A549 treated with GW870086 at 1 μM for 4 hours (cell line): ENCODE measurements around the gene FBXO34. TPM values are rescaled to one million over a fixed set of nuclear protein-coding genes. Genes with fewer than 3 reads are reported as not detected.

Experiments
- total RNA-seq: library from RNA; stranded (reverse); fragments of 200-300 nt; extraction: Qiagen RNA extraction; gene quantifications from 5 replicates; pipeline ENCODE4 v1.2.3, GENCODE V29; 2022; ENCODE audit warnings: low read depth

FBXO34 gene, protein sequence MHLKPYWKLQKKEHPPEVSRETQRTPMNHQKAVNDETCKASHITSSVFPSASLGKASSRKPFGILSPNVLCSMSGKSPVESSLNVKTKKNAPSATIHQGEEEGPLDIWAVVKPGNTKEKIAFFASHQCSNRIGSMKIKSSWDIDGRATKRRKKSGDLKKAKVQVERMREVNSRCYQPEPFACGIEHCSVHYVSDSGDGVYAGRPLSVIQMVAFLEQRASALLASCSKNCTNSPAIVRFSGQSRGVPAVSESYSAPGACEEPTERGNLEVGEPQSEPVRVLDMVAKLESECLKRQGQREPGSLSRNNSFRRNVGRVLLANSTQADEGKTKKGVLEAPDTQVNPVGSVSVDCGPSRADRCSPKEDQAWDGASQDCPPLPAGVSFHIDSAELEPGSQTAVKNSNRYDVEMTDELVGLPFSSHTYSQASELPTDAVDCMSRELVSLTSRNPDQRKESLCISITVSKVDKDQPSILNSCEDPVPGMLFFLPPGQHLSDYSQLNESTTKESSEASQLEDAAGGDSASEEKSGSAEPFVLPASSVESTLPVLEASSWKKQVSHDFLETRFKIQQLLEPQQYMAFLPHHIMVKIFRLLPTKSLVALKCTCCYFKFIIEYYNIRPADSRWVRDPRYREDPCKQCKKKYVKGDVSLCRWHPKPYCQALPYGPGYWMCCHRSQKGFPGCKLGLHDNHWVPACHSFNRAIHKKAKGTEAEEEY
- 10.9 to 15.9 TPM (median 15.0 TPM) in 5 replicates for total RNA-seq

DNA sequence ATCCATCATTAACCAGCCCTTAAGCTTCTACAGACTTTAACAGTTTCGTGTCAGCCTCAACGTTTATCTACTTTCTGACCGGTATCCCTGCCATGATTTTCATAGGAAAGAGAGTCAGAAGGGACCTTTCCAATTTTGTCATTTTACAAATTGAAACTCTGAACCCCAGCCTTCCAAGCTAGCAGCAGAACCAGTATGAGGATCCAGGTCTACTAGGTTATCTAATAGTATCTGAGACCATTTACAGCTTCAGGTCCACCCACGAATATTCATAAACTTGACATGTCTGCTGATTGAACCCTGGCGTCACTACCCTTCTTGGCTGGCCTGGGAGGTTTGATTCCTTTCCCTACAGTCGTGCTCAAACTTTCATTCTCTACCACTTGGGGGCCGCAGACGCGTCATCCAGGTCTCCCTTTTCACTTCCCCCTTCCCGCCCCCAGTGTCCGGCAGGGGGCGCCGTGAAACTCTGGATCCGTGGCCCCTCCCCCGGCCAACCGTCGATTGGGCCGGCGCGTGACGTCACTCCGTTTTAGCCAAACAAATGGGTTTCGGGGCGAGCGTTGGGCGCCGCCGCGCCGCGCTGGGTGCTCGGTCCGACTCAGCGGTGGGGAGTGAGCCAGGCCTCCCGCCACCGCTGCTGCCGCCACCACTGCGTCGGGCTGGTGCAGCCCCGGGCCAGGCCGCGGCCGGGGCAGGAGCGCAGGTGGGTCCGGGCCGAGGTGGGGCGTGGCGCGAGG, at the start of gene FBXO34:
FBXO34 (plus strand) TSS at position 590 of the 740 bp plus-strand sequence. CDS start 78,970 bp downstream, outside the sequence.

Other genes starting within 250 kb of the FBXO34 start
- 9.2 to 13.7 TPM (median 11.0 TPM) in 5 replicates for gene WDHD1, start 244.3 kb upstream of the FBXO34 start, total RNA-seq
- 7.4 to 10.3 TPM (median 9.4 TPM) in 5 replicates for gene SOCS4, start 244.2 kb upstream of the FBXO34 start, total RNA-seq
- gene MAPK1IP1L, start 219.8 kb upstream of the FBXO34 start, total RNA-seq = 95.9 to 110 TPM (median 105 TPM) in 5 replicates
- gene LGALS3, start 142.2 kb upstream of the FBXO34 start, total RNA-seq = 166 to 192 TPM (median 170 TPM) in 5 replicates
- 24.6 to 38.0 TPM (median 31.4 TPM) in 5 replicates for gene DLGAP5, start 79.8 kb upstream of the FBXO34 start, total RNA-seq
- gene ATG14, start 140.4 kb downstream of the FBXO34 start, total RNA-seq = 4.4 to 5.8 TPM (median 5.4 TPM) in 5 replicates
- not detected in 5 replicates for gene TBPL2, start 169.2 kb downstream of the FBXO34 start, total RNA-seq